Endodermal cell (in vitro differentiated cells): ENCODE measurements around the gene SLC34A1. TPM values are rescaled to one million over a fixed set of nuclear protein-coding genes. Genes with fewer than 3 reads are reported as not detected.

Source experiments
- DNase-seq: peaks from one replicate; pipeline ENCODE4 v3.0.0-alpha.2; 2017
- H3K27ac ChIP-seq: 2 replicates; pipeline ENCODE4 v1.5.1; 2013; ENCODE audit warnings: mild to moderate bottlenecking, low read depth, low read length, moderate library complexity
- H3K27me3 ChIP-seq: 2 replicates; pipeline ENCODE4 v1.6.1; 2013; ENCODE audit warnings: mild to moderate bottlenecking, low read length, moderate library complexity; ENCODE audit not compliant: insufficient read depth, control insufficient read depth, poor library complexity, severe bottlenecking
- H3K36me3 ChIP-seq: 2 replicates; pipeline ENCODE4 v1.7.0; 2013; ENCODE audit warnings: mild to moderate bottlenecking, low read length, moderate library complexity; ENCODE audit not compliant: control insufficient read depth, insufficient read depth
- H3K4me1 ChIP-seq: one replicate; pipeline ENCODE4 v1.7.0; 2013; ENCODE audit warnings: low read length; ENCODE audit not compliant: control insufficient read depth, insufficient read depth
- H3K4me3 ChIP-seq: 2 replicates; pipeline ENCODE4 v1.5.1; 2013; ENCODE audit warnings: mild to moderate bottlenecking, low read length, moderate library complexity
- H3K9ac ChIP-seq: 2 replicates; pipeline ENCODE4 v1.6.1; 2013; ENCODE audit warnings: mild to moderate bottlenecking, low read length, moderate library complexity; ENCODE audit not compliant: poor library complexity, severe bottlenecking; ENCODE audit errors: extremely low read depth
- H3K9me3 ChIP-seq: 2 replicates; pipeline ENCODE4 v1.6.1; 2013; ENCODE audit warnings: mild to moderate bottlenecking, low read length, moderate library complexity; ENCODE audit not compliant: control insufficient read depth
- H3K27ac Mint-ChIP-seq: 2 replicates; pipeline ENCODE4 v1.8.0; 2020; ENCODE audit warnings: mixed read lengths
- H3K27me3 Mint-ChIP-seq: 2 replicates; pipeline ENCODE4 v1.8.0; 2021; ENCODE audit warnings: mild to moderate bottlenecking, mixed read lengths; ENCODE audit not compliant: insufficient read depth
- H3K36me3 Mint-ChIP-seq: 2 replicates; pipeline ENCODE4 v1.8.0; 2020; ENCODE audit warnings: low read depth, mixed read lengths
- H3K4me1 Mint-ChIP-seq: 2 replicates; pipeline ENCODE4 v1.8.0; 2020; ENCODE audit warnings: mixed read lengths
- H3K4me3 Mint-ChIP-seq: 2 replicates; pipeline ENCODE4 v1.8.0; 2020; ENCODE audit warnings: mild to moderate bottlenecking, moderate library complexity, mixed read lengths
- H3K9me3 Mint-ChIP-seq: 2 replicates; pipeline ENCODE4 v1.8.0; 2020; ENCODE audit warnings: mild to moderate bottlenecking, mixed read lengths
- CTCF ChIP-seq: fragments of 200-600 bp; sonication (generic); conservative IDR thresholded peaks from 2 replicates; pipeline ENCODE4 v1.5.0; 2021; ENCODE audit warnings: antibody characterized with exemption, mild to moderate bottlenecking
- WGBS, 2 experiments: methylation state at CpG; one replicate each; pipeline versions ENCODE4 v1.1.5 to v1.1.7; 2013; ENCODE audit warnings: missing lambda C conversion rate in 2 of 2, mixed read lengths in 1 of 2; ENCODE audit not compliant: insufficient coverage in 1 of 2, insufficient read length in 1 of 2; 5-methylcytosine and 5-hydroxymethylcytosine counted together
- total RNA-seq, 2 donors: library from RNA; stranded (reverse); fragmentation: NEBNext Ultra II Directional in 1 of 2; extraction: Animal tissue kit (Norgen Biotek cat#: 25700) in 1 of 2; gene quantifications; 2 replicates in 1 of 2; 3 replicates in 1 of 2; pipeline ENCODE4 v1.2.1, GENCODE V29; 2021

SLC34A1 gene
- total RNA-seq, 2 donors from 2014 or later, result not detected

DNA sequence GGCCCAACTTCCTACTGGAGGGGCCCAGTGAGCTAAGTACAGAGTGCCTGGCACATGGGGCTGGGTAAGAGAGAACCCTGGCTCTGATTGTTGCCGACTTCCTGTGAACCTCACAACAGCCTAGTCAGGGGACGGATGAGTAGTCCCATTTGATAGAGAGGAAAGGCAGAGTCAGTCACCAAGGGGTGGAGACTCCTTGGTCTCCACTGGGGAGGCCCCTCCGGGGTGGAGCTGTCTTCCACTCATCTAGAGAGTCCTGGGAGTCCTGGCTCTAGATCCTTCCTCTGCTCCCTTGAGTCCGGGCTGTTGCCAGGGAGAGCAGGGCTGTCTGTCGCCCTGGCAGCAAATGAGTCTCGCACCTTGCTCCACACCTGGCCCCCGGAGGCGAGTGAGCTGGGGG is 50.2 kb downstream of the SLC34A1 start:
- H3K9me3 ChIP-seq, result no peaks in the 10 kb centered on the region
- no peak overlapping the region for H3K9ac ChIP-seq
- Mint-ChIP-seq H3K9me3 (no peaks in the 10 kb centered on the region), H3K27me3 (no peaks in the 10 kb centered on the region), H3K4me3 (no peak overlapping the region), H3K27ac (no peak overlapping the region), H3K4me1 (no peaks in the 10 kb centered on the region), H3K36me3 (peaks cover 49% of the 10 kb centered on the region)
- DNase-seq, result no peak
- TF ChIP-seq CTCF, result no peak
- peaks cover 41% of the 10 kb centered on the region for H3K36me3 ChIP-seq
- H3K4me3 ChIP-seq, result no peak overlapping the region
- no peak overlapping the region for H3K27ac ChIP-seq
- no peaks in the 10 kb centered on the region for H3K27me3 ChIP-seq
- no peaks in the 10 kb centered on the region for H3K4me1 ChIP-seq
- 91% methylated on average over 6 to 8 of the region's 8 CpGs for WGBS, 2 experiments

DNA sequence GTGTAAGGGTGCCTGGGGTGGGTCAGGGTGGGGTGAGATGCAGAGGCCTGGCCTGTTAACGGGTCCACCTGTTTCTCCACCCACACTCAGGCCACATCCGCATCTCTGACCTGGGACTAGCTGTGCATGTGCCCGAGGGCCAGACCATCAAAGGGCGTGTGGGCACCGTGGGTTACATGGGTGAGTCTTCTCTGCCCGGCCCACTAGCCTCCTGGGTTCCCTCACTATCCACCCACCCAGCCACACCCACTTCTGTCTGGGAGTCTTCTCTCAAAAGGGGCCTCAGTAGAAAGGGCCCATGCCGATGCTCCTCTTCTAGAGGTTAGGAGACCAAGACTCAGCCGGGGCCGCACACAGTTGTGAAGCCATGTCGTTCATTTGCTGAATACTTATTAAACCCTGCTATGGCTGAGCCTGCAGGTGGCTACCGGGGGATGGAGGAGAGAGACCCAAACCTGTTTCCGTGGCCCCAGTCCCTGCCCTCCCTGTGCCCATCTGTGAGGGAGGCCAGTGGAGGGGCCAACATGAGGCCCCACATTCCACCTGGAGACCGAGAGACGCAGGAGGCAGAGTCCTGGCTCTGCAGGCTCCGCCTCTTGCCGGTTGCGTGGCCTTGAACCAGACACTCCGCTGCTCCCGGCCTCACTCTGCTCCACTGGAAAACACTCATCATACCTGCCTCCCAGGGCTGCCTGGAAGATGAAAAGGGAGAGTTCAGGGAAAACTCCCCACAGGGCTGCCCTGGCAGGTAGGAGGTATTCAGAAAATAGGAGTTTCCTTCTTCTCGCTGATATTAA is 50.9 kb downstream of the SLC34A1 start:
- H3K4me3 Mint-ChIP-seq, result no peak overlapping the region
- no peaks in the 10 kb centered on the region for H3K9me3 ChIP-seq
- H3K4me3 ChIP-seq, result no peak overlapping the region
- no peak overlapping the region for H3K27ac ChIP-seq
- H3K4me1 ChIP-seq, result no peaks in the 10 kb centered on the region
- no peaks in the 10 kb centered on the region for H3K9me3 Mint-ChIP-seq
- WGBS, 2 experiments, result 91 to 95% methylated on average over 8 to 20 of the region's 20 CpGs
- no peaks in the 10 kb centered on the region for H3K4me1 Mint-ChIP-seq
- H3K36me3 ChIP-seq, result peaks cover 43% of the 10 kb centered on the region
- H3K9ac ChIP-seq, result no peak overlapping the region
- no peaks in the 10 kb centered on the region for H3K27me3 ChIP-seq
- H3K36me3 Mint-ChIP-seq, result peaks cover 53% of the 10 kb centered on the region
- H3K27ac Mint-ChIP-seq, result no peak overlapping the region
- H3K27me3 Mint-ChIP-seq, result no peaks in the 10 kb centered on the region
- no peak for DNase-seq
- TF ChIP-seq CTCF, result no peak

DNA sequence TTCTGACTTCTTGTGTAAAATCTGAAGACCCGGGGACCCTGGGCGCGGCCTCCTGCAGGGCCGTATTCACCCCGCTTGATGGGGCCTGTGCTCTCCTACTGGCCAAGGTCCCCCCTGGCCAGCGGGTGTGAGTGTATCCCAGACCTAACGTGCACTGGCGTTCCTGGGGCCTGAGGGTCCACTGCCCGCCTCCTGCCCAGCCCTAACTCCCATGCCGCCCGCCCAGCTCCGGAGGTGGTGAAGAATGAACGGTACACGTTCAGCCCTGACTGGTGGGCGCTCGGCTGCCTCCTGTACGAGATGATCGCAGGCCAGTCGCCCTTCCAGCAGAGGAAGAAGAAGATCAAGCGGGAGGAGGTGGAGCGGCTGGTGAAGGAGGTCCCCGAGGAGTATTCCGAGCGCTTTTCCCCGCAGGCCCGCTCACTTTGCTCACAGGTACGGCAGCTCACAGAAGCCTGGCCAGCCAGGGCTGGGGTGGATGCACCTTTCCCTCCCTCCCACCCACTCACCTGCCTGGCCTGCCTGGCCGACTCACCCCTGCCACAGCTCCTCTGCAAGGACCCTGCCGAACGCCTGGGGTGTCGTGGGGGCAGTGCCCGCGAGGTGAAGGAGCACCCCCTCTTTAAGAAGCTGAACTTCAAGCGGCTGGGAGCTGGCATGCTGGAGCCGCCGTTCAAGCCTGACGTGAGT is 51.8 kb downstream of the SLC34A1 start:
- Mint-ChIP-seq H3K4me1 (no peaks in the 10 kb centered on the region), H3K9me3 (no peaks in the 10 kb centered on the region), H3K36me3 (peaks cover 47% of the 10 kb centered on the region), H3K4me3 (no peak overlapping the region), H3K27ac (no peak overlapping the region), H3K27me3 (no peaks in the 10 kb centered on the region)
- H3K9me3 ChIP-seq, result no peaks in the 10 kb centered on the region
- no peak overlapping the region for H3K27ac ChIP-seq
- no peak overlapping the region for H3K9ac ChIP-seq
- H3K4me1 ChIP-seq, result no peaks in the 10 kb centered on the region
- peaks cover 43% of the 10 kb centered on the region for H3K36me3 ChIP-seq
- no peak for DNase-seq
- WGBS, 2 experiments, result 91 to 92% methylated on average over 18 to 37 of the region's 37 CpGs
- TF ChIP-seq CTCF, result no peak
- no peak overlapping the region for H3K4me3 ChIP-seq
- H3K27me3 ChIP-seq, result no peaks in the 10 kb centered on the region
